Measurements from ENCODE around the gene SIGLECL1.

SIGLECL1 gene

GRCh38 chr19:51224163-51224641, 26.7 kb upstream of the SIGLECL1 start:
- TF ChIP-seq REST (IDR thresholded peaks at IDR 0.05; ENCODE audit: insufficient read depth in 1 of 2, low read depth in 2 of 2, low read length in 2 of 2) = no peak

DNA sequence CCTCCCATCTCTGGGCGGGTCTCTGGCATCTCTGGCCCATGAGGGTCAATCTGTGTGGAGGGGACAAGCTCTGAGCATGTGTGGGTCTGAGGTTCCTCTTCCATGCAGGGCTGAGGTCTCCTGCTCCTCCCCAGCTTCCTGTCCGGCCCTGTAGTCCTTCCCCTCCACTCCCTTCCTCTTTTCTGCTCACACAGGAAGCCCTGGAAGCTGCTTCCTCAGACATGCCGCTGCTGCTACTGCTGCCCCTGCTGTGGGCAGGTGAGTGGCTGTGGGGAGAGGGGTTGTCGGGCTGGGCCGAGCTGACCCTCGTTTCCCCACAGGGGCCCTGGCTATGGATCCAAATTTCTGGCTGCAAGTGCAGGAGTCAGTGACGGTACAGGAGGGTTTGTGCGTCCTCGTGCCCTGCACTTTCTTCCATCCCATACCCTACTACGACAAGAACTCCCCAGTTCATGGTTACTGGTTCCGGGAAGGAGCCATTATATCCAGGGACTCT, 25.9 kb upstream of the SIGLECL1 start, which contains the start of gene CD33:
Gene CD33, plus strand, starts transcription at position 183 of the 496 bp plus-strand sequence. Its CDS starts 39 bp downstream, at position 222.
- 0 out of 2 replicates have a peak, but pooled peaks have one; percentile 29 for TF ChIP-seq POLR2AphosphoS5 (IDR thresholded peaks at IDR 0.05; ENCODE audit: low read depth, low read length)

- TF ChIP-seq REST (IDR thresholded peaks at IDR 0.05; ENCODE audit: insufficient read depth in 1 of 2, low read depth in 2 of 2, low read length in 2 of 2) (no peak), TAF1 (IDR thresholded peaks at IDR 0.05; ENCODE audit: borderline replicate concordance, insufficient read depth, low read length) (no peak), SIN3A (IDR thresholded peaks at IDR 0.05; ENCODE audit: borderline replicate concordance, insufficient read depth, low read length) (no peak), FOXP2 (optimal IDR thresholded peaks at IDR 0.05; ENCODE audit: borderline replicate concordance, extremely low read depth, extremely low read length, insufficient read depth) (no peak), POLR2AphosphoS5 (IDR thresholded peaks at IDR 0.05; ENCODE audit: low read depth, low read length) (no peak)
Measured at GRCh38 chr19:51226067-51226466, 24.8 kb upstream of the SIGLECL1 start.

GRCh38 chr19:51227326-51227725, 23.6 kb upstream of the SIGLECL1 start:
- TF ChIP-seq FOXP2 (optimal IDR thresholded peaks at IDR 0.05; ENCODE audit: borderline replicate concordance, extremely low read depth, extremely low read length, insufficient read depth) = no peak
- no peak for TF ChIP-seq POLR2AphosphoS5 (IDR thresholded peaks at IDR 0.05; ENCODE audit: low read depth, low read length)
- TF ChIP-seq REST (IDR thresholded peaks at IDR 0.05; ENCODE audit: insufficient read depth in 1 of 2, low read depth in 2 of 2, low read length in 2 of 2) = no peak
- no peak for TF ChIP-seq TAF1 (IDR thresholded peaks at IDR 0.05; ENCODE audit: borderline replicate concordance, insufficient read depth, low read length)
- no peak for TF ChIP-seq SIN3A (IDR thresholded peaks at IDR 0.05; ENCODE audit: borderline replicate concordance, insufficient read depth, low read length)

DNA sequence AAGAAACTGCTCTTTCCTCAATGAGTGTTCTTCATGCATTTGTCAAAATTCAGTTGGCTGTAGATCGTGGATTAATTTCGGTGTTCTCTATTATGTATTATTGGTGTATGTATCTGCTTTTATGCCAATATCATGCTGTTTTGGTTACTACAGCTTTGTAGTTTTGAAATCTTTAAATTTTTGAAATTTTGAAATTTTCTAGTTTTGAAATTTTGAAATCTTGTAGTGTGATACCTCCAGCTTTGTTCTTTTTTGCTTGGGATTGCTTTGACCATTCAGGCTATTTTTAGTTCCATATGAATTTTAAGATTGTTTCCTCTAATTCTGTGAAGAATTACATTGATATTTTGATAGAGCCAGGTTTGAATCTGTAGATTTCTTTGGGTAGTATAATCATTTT, 22.9 kb upstream of the SIGLECL1 start:
- TF ChIP-seq REST (IDR thresholded peaks at IDR 0.05; ENCODE audit: insufficient read depth in 1 of 2, low read depth in 2 of 2, low read length in 2 of 2) (no peak), TAF1 (IDR thresholded peaks at IDR 0.05; ENCODE audit: borderline replicate concordance, insufficient read depth, low read length) (no peak), SIN3A (IDR thresholded peaks at IDR 0.05; ENCODE audit: borderline replicate concordance, insufficient read depth, low read length) (no peak), FOXP2 (optimal IDR thresholded peaks at IDR 0.05; ENCODE audit: borderline replicate concordance, extremely low read depth, extremely low read length, insufficient read depth) (no peak), POLR2AphosphoS5 (IDR thresholded peaks at IDR 0.05; ENCODE audit: low read depth, low read length) (no peak)
